ENCODE results near the gene USP24.
"Not testable (repeated sequence)": the region's sequence is repeated elsewhere in the genome, so short reads cannot be mapped to it uniquely, and the experiment has no call there.

The USP24 gene

GRCh38 chr1:55041613-55042012 is 173.6 kb downstream of the USP24 start:
- no peaks in the 10 kb centered on the region for H3K9me3 ChIP-seq (ENCODE audit: control insufficient read depth, low read length)
- peaks cover 10% of the 10 kb centered on the region for H3K4me1 ChIP-seq (ENCODE audit: control insufficient read depth, insufficient read depth, low read length)
- no peak overlapping the region for H3K4me3 ChIP-seq (ENCODE audit: low read length)
- H3K27me3 ChIP-seq (ENCODE audit: control insufficient read depth, insufficient read depth, low read length), result peaks cover 30% of the 10 kb centered on the region
- H3K36me3 ChIP-seq (ENCODE audit: control insufficient read depth, insufficient read depth, low read length), result no peaks in the 10 kb centered on the region
- no peak overlapping the region for H3K9ac ChIP-seq (ENCODE audit: low read length)

GRCh38 chr1:55040933-55041494 is 174.2 kb downstream of the USP24 start:
- Histone ChIP-seq H3K36me3 (ENCODE audit: control insufficient read depth, insufficient read depth, low read length) (no peaks in the 10 kb centered on the region), H3K27me3 (ENCODE audit: control insufficient read depth, insufficient read depth, low read length) (peaks cover 30% of the 10 kb centered on the region), H3K9me3 (ENCODE audit: control insufficient read depth, low read length) (no peaks in the 10 kb centered on the region), H3K4me1 (ENCODE audit: control insufficient read depth, insufficient read depth, low read length) (peaks cover 10% of the 10 kb centered on the region), H3K9ac (ENCODE audit: low read length) (no peak overlapping the region), H3K4me3 (ENCODE audit: low read length) (no peak overlapping the region)

- peak overlapping the region; percentile 14 for H3K4me3 ChIP-seq (ENCODE audit: low read length)
- no peaks in the 10 kb centered on the region for H3K36me3 ChIP-seq (ENCODE audit: control insufficient read depth, insufficient read depth, low read length)
- H3K9me3 ChIP-seq (ENCODE audit: control insufficient read depth, low read length), result no peaks in the 10 kb centered on the region
- H3K9ac ChIP-seq (ENCODE audit: low read length), result no peak overlapping the region
- H3K27me3 ChIP-seq (ENCODE audit: control insufficient read depth, insufficient read depth, low read length), result peaks cover 30% of the 10 kb centered on the region
- H3K4me1 ChIP-seq (ENCODE audit: control insufficient read depth, insufficient read depth, low read length), result peaks cover 10% of the 10 kb centered on the region
Measured at GRCh38 chr1:55040083-55040932, 174.9 kb downstream of the USP24 start.

- H3K4me3 ChIP-seq (ENCODE audit: low read length), result peak within 1 kb of the TSS; percentile 14
- H3K27me3 ChIP-seq (ENCODE audit: control insufficient read depth, insufficient read depth, low read length), result peaks cover 30% of the 10 kb centered on the region
Measured at GRCh38 chr1:55039342-55040082, 175.7 kb downstream of the USP24 start, which contains the start of gene PCSK9. Gene PCSK9 (plus strand): TSS chr1:55039548. CDS start chr1:55039838, 290 bp downstream.

GRCh38 chr1:55038974-55039341 is 176.2 kb downstream of the USP24 start:
- peaks cover 10% of the 10 kb centered on the region for H3K4me1 ChIP-seq (ENCODE audit: control insufficient read depth, insufficient read depth, low read length)
- H3K4me3 ChIP-seq (ENCODE audit: low read length), result no peak overlapping the region
- peaks cover 30% of the 10 kb centered on the region for H3K27me3 ChIP-seq (ENCODE audit: control insufficient read depth, insufficient read depth, low read length)
- no peaks in the 10 kb centered on the region for H3K9me3 ChIP-seq (ENCODE audit: control insufficient read depth, low read length)
- H3K36me3 ChIP-seq (ENCODE audit: control insufficient read depth, insufficient read depth, low read length), result no peaks in the 10 kb centered on the region
- no peak overlapping the region for H3K9ac ChIP-seq (ENCODE audit: low read length)

More at GRCh38 chr1:55039342-55040082, 175.7 kb downstream of the USP24 start, which contains the start of gene PCSK9:
- Histone ChIP-seq H3K4me1 (ENCODE audit: control insufficient read depth, insufficient read depth, low read length) (peaks cover 10% of the 10 kb centered on the region), H3K9me3 (ENCODE audit: control insufficient read depth, low read length) (no peaks in the 10 kb centered on the region), H3K9ac (ENCODE audit: low read length) (peak within 1 kb of the TSS; percentile 12), H3K36me3 (ENCODE audit: control insufficient read depth, insufficient read depth, low read length) (no peaks in the 10 kb centered on the region)

GRCh38 chr1:55038552-55038838 is 176.7 kb downstream of the USP24 start:
- Histone ChIP-seq H3K27me3 (ENCODE audit: control insufficient read depth, insufficient read depth, low read length) (peaks cover 30% of the 10 kb centered on the region), H3K36me3 (ENCODE audit: control insufficient read depth, insufficient read depth, low read length) (no peaks in the 10 kb centered on the region), H3K4me1 (ENCODE audit: control insufficient read depth, insufficient read depth, low read length) (peaks cover 10% of the 10 kb centered on the region), H3K4me3 (ENCODE audit: low read length) (no peak overlapping the region), H3K9me3 (ENCODE audit: control insufficient read depth, low read length) (no peaks in the 10 kb centered on the region), H3K9ac (ENCODE audit: low read length) (no peak overlapping the region)

- Histone ChIP-seq H3K36me3 (ENCODE audit: control insufficient read depth, insufficient read depth, low read length) (no peaks in the 10 kb centered on the region), H3K4me3 (ENCODE audit: low read length) (no peak overlapping the region), H3K9ac (ENCODE audit: low read length) (no peak overlapping the region), H3K27me3 (ENCODE audit: control insufficient read depth, insufficient read depth, low read length) (peaks cover 30% of the 10 kb centered on the region), H3K9me3 (ENCODE audit: control insufficient read depth, low read length) (no peaks in the 10 kb centered on the region), H3K4me1 (ENCODE audit: control insufficient read depth, insufficient read depth, low read length) (peaks cover 10% of the 10 kb centered on the region)
Measured at GRCh38 chr1:55037733-55038551, 177.2 kb downstream of the USP24 start.

GRCh38 chr1:55035904-55036303 is 179.3 kb downstream of the USP24 start:
- H3K4me1 ChIP-seq (ENCODE audit: control insufficient read depth, insufficient read depth, low read length), result peaks cover 10% of the 10 kb centered on the region
- H3K9me3 ChIP-seq (ENCODE audit: control insufficient read depth, low read length), result no peaks in the 10 kb centered on the region
- H3K36me3 ChIP-seq (ENCODE audit: control insufficient read depth, insufficient read depth, low read length), result no peaks in the 10 kb centered on the region
- peaks cover 28% of the 10 kb centered on the region for H3K27me3 ChIP-seq (ENCODE audit: control insufficient read depth, insufficient read depth, low read length)
- H3K9ac ChIP-seq (ENCODE audit: low read length), result no peak overlapping the region
- H3K4me3 ChIP-seq (ENCODE audit: low read length), result no peak overlapping the region

GRCh38 chr1:55034476-55035133 is 180.6 kb downstream of the USP24 start:
- peaks cover 19% of the 10 kb centered on the region for H3K27me3 ChIP-seq (ENCODE audit: control insufficient read depth, insufficient read depth, low read length)
- H3K4me3 ChIP-seq (ENCODE audit: low read length), result no peak overlapping the region
- H3K9ac ChIP-seq (ENCODE audit: low read length), result no peak overlapping the region
- H3K36me3 ChIP-seq (ENCODE audit: control insufficient read depth, insufficient read depth, low read length), result no peaks in the 10 kb centered on the region
- peaks cover 7% of the 10 kb centered on the region for H3K4me1 ChIP-seq (ENCODE audit: control insufficient read depth, insufficient read depth, low read length)
- no peaks in the 10 kb centered on the region for H3K9me3 ChIP-seq (ENCODE audit: control insufficient read depth, low read length)

- H3K9me3 ChIP-seq (ENCODE audit: control insufficient read depth, low read length), result no peaks in the 10 kb centered on the region
- no peaks in the 10 kb centered on the region for H3K4me1 ChIP-seq (ENCODE audit: control insufficient read depth, insufficient read depth, low read length)
- H3K27me3 ChIP-seq (ENCODE audit: control insufficient read depth, insufficient read depth, low read length), result peaks cover 6% of the 10 kb centered on the region
- H3K36me3 ChIP-seq (ENCODE audit: control insufficient read depth, insufficient read depth, low read length), result no peaks in the 10 kb centered on the region
- no peak overlapping the region for H3K4me3 ChIP-seq (ENCODE audit: low read length)
- H3K9ac ChIP-seq (ENCODE audit: low read length), result no peak overlapping the region
Measured at GRCh38 chr1:55033265-55033614, 181.9 kb downstream of the USP24 start.

- not testable (repeated sequence) for H3K9me3 ChIP-seq (ENCODE audit: control insufficient read depth, low read length); H3K4me3 ChIP-seq (ENCODE audit: low read length); H3K9ac ChIP-seq (ENCODE audit: low read length); H3K27me3 ChIP-seq (ENCODE audit: control insufficient read depth, insufficient read depth, low read length); H3K36me3 ChIP-seq (ENCODE audit: control insufficient read depth, insufficient read depth, low read length); H3K4me1 ChIP-seq (ENCODE audit: control insufficient read depth, insufficient read depth, low read length)
Measured at GRCh38 chr1:55031098-55031497, 184.1 kb downstream of the USP24 start.

Data from mucosa of stomach (tissue), 1 donor.